Measurements from ENCODE around the gene NRAS.

NRAS gene

DNA sequence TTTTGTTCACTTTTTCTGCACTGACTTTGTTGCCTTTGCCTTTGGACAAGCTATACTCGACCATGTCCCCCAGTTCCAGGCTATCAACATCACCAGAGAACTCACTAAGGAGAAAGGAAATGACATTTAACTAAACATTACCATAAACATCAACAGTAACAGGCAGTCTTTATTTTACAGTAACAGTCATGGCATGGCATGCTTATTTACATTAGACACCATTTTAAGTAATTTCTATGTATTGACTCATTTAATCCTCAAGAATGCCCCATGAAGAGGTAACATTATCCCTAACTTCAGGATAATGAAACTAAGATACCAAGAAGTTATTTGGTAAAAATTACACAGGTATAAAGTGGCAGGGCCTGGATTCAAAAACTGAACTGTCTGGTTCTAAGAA is 8.7 kb upstream of the NRAS start:
- ATAC-seq, result no peak

DNA sequence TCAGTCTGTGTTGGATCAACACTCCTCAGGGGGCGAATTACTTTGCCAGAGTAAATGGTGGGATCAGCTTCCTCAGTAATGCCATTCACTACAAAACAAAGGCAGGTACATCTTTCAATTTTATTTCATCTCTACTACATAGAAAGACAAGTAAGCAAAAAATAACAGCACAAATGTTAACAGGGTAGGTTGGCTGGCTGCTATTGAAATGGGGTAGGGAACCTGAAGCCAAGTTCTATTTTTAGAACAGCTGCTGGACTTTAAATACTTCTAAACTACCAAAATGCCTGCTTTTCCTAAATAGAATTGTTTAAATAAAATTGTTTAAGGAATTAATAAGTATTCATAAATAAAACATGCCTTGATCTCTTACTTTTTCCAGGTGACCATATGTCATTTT is 7.3 kb upstream of the NRAS start:
- ATAC-seq, result no peak

DNA sequence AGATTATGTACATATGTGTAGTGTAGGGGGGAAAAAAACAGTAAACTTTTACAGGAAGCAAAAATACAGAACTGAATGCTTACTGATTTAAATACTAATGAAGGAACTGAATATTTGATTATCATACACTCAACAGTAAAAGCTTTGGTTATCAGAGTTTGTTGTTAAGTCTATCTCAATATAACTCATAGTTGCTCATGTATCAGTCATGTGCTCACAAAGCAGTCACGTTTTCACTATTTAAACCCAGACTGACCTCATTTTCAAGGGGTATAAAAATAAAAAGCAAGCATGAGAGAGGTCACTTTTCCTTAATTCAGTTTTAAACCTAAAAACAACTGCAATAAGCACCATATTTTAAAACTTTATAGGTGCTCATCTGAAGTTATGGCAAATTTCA is 6.9 kb upstream of the NRAS start:
- peak in 1 of 2 donors; percentile 29 for ATAC-seq

DNA sequence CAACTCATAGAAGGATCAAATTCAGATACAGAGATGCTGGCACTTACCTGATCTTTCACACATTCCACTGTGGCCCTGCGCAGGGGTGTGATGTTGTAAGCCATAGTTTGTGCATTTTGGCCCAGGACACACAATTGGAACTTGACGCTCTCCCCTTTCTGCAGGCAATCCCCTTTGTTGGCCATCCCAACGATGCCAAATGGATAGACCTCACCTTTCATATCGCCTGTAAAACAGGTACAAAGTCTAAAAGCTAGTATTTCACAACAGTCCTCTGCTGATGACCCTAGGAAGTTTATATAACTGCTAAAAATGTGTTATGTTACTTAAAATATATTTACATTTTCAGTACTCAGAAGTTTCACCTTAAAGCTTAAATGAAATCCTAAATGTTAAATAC is 3.9 kb upstream of the NRAS start:
- ATAC-seq, result no peak

DNA sequence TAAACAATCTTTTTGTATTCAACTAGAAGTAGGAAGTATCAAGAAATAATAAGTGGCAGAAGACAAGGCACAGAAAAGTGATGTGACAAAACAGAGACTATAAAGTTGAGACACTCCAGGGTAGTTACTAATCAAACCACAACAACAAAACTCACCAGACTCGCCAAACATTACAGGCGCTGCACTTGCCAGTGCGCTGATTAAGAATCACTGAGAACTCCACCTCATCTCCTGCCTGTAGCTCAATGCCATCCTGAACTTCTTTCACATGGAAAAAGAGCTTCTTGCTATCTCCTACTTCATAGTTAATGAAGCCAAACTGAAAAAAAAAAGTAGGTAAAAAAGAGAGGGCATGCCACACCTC is 2.8 kb upstream of the NRAS start:
- ATAC-seq, result peak in 1 of 2 donors; percentile 12

DNA sequence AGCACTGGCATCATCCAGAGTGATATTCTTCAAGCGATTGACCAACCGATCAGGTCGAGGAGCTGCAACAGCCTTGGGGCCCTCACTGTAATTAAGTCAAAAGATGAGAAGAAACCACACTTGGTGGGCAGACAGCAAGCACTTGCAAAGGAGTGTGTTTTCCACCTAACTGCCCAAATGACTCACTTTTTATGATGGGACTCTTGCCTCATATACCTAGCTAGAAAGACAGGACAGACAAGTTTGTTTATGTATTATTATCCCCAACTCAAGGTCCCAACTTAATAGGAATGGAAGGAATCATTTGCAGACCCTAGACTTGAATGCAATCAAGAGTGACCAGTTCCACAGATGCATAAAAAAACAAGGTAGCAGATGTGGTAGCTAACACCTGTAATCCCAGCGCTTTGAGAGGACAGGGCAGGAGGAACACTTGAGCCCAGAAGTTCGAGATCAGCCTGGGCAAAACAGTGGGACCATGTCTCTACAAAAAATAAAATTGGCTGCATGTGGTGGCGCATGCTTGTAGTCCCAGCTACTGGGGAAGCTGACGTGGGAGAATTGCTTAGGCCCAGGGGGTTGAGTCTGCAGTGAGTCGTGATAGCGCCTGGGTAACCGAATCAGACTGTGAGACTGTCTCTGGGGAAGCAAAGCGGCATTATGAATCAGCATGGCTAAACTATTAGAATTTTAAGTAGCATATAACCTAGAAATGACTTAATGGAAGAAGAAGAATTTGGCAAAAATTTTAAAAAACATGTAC is 2.3 kb upstream of the NRAS start:
- ATAC-seq, result peak; percentile 45 to 50

DNA sequence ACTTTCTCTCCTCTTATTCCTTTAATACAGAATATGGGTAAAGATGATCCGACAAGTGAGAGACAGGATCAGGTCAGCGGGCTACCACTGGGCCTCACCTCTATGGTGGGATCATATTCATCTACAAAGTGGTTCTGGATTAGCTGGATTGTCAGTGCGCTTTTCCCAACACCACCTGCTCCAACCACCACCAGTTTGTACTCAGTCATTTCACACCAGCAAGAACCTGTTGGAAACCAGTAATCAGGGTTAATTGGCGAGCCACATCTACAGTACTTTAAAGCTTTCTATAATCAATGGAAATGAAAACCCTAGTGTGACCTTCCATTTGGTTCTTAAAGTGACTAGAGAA is 643 bp downstream of the NRAS start:
- ATAC-seq, result no peak

DNA sequence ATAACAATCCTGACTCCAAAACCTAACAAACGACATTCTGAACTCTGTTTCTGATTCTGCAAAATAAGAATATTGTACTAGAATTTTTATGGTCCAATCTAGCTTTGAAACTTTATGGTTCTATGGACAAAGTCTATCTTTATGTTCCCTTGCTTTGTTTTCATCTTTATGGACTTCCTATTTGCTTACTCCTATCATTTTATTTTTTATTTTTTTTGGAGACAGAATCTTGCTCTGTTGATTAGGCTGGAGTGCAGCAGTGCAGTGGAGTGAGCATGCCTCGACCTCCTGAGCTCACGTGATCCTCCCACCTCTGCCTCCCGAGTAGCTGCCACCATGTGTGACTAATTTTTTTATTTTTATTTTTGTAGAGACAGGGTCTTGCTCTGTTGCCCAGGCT is 3.6 kb downstream of the NRAS start:
- ATAC-seq, result no peak

DNA sequence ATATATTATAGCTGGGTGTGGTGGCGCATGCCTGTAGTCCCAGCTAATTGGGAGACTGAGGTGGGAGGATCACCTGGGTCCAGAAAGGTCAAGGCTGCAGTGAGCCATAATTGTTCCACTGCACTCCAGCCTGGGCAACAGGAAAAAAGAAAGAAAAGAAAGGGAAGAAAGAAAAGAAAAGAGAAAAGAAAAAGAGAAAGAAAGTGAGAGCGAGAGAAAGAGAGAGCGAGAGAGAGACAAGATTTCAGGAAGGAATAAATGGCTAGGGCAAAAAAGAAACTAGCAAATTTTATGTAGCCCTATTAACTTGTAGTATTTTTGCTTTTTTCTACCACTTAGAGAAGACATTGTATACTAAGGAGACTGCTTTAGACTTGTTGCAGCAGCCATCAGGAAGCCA is 6.2 kb downstream of the NRAS start:
- ATAC-seq, result no peak

DNA sequence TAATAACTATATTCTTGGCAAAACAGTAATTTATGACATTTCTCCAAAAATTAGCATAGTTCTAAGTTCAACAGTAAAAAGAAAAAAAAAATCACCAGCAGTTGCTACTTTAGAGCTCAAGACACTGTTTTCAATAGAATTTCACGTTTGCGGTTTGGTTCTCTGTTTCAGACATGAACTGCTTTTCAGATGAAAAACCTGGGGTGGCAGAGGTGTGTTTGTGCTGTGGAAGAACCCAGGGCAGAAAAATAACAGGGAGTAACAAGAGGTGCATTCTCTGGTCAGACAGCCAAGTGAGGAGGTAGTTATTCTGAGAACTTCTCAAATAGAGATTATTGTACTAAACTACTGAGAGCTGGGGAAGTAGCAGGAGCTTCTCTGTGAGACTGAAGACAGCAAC is 9.0 kb downstream of the NRAS start:
- ATAC-seq, result no peak

DNA sequence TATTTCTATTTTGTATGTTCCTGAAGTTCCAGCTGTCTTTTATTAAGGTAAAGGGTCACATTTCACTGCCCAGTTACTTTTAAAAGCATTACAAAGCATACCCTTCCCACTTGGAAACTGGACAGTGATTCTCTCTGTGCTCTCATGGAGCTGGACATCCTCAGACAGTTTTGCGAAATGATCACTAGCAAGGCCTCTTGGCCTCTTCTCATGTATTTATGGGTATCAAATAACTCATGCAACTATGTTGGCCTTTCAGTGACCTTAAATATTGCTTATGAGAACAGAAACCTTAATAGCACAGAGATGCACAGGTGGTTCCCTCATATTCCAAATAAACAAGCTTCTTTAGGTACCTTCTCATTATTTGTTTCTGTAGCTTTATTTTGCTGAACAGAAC is 13.3 kb downstream of the NRAS start:
- ATAC-seq, result no peak

DNA sequence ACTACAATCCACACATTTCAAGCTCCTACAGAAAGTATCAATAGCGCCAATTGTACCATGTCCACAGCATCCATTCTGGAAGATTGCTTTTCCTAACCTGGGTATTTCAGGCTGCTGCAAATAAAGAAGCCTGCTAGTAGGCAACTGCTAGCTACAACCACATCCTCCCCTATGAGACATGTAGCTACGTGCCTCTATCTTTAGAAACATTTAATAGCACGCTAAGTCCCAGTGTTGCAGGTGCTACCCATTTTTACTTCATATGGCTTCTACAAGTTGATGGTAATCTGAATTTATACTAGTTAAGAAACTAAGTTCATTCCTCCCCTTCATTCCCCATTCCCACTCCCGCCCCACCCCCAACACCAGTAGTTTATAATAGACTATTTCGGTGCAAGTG is 13.8 kb downstream of the NRAS start:
- no peak for ATAC-seq

DNA sequence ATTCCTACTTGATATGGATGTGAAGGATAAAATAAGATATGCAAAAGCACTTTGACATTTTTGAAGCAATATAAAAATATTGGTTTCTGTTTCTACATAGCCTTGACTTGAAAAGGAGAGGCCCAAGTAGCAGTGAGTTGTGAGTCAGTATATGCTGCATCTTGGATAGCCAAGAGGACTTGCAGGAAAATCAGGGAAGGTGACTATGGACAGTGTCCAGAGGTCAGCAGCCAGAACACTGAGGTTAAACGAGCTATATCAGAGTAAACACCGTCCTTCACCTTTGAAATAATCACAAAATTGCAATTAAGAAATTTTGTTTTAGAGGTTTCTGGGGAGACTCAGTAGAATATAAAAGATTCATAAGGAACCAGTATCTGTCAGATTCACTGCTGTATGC is 14.6 kb downstream of the NRAS start:
- no peak for ATAC-seq

DNA sequence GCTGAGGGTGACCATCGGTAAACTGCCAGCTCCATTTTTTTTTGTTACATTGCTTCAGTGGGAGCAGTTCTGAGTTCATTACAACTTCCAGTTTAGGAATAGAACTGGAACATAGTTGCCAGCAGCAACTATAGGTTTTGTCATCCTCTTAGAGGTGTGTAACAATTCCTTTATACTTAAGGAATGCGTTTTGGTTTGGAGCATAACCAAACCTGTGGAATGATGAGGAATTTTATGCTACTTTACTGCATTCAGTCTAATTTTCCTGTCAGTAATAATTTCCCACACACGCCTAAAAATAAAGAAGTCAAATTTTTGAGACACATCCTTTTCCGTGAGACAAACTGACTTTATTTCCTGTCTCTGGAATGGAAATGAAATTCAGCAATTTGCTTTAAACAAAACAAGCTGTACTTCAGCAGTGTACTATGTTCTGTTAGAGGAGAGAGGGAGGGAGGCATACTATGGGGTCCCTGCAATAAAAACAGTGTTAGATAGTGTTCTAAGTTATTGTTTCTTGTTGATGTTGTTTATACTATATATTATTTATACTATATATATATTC is 16.5 kb downstream of the NRAS start:
- no peak for ATAC-seq

DNA sequence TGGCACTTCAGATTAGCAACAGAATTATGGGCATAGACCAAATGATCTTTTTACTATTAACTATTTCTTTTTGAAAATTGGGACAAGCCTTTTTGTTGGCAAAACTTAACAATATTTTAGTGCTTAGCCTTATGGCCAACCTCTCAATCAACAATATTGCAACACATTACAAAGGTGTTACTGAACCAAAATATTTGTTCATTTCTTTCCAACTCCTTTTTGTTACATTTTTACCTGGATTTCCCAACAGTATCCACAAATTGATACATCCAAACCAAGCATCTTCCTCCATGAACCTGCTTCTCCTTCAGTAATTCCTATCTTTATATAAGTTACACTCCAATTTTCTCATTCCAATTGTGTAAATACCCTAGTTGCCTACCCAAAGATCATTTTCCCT is 19.8 kb downstream of the NRAS start:
- ATAC-seq, result no peak

DNA sequence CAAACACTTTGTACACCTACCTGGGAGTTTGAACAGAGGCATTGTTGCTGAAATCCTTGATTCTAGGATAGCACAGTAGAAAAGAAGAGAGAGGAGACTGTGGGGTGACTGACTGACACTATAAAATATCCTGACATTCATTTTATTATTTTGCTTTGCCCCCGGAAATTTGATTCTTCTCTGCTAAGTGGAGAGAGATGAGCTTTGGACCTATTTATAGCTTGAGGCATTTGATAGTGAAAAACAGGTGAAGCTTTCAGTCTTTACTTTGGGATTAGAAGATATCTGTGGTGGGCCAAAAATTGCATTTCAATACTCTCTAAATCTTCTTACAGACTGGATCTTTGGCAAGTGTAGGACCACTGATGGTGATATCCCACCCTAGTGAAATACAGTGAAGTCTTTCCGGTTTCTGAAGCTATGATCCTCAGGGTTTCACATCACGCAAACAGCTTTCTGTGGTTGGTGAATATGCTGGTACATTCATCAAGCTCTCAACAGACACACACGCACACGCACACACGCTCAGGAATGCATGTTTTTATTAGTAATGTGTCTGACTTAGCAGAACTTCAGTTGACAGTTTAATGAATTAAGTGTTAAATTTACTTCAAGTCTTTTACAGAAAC is 21.0 kb downstream of the NRAS start, which contains the start of gene AMPD1:
TSS of gene AMPD1 (minus strand) at position 117 of the 629 bp plus-strand sequence. CDS start at position 42, 75 bp downstream.
- ATAC-seq, result no peak

DNA sequence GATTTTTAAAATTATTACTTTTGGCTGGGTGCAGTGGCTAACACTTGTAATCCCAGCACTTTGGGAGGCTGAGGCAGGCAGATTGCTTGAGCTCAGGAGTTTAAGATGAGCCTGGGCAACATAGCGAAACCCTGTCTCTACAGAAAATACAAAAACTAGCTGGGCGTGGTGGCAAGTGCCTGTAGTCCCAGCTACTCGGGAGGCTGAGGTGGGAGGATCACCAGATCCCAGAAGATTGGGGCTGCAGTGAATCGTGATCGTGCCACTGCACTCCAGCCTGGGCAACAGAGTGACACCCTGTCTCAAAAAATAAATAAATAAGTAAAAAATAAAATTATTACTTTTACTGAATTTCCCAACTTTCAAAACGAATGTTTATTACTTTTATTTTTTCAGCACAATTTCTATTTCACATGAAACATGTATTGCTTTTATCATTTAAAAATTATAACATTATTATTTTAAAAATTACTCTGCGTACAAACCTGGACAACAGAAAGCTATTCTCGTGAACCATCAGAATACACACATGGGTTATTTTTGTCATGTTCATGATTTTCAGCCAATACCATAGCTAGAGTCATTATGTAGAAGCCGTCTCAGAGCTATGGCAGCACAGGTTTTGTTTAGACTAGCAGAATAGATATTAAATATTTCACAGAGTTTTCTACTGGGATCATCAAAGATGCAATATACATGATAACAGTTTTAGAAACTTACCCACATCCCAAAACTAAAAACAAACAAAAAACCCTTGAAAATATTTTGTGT is 21.8 kb downstream of the NRAS start:
- ATAC-seq, result no peak

DNA sequence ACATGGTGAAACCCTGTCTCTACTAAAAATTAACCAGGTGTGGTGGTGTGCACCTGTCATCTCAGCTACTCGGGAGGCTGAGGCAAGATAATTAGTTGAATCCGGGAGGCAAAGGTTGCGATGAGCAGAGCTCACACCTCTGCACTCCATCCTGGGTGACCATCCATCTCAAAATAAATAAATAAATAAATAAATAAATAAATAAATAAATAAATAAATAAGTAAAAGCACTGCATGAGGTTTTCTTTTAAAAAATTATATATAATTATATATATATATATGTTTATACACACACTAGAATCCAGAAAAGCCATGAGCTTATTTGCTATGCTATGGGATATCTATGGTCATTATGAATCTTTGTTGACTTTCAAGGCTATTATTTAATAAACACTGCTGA is 23.6 kb downstream of the NRAS start:
- ATAC-seq, result no peak

DNA sequence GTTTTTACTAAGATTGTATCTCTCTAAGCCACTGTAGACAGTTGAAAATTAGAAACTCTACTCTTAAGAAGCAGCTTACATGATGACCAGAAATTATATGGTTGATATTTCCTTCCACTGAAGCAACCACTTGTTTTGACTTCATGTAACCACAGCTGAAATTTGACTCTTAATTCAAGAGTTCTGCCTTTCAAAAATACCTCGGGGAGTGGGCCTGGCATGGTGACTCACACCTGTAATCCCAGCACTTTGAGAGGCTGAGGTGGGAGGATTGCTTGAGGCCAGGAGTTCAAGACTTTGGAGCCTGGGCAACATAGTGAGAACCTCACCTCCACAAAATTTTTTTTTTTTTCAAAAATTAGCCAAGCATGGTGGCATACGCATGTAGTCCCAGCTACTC is 25.5 kb downstream of the NRAS start:
- ATAC-seq, result no peak

DNA sequence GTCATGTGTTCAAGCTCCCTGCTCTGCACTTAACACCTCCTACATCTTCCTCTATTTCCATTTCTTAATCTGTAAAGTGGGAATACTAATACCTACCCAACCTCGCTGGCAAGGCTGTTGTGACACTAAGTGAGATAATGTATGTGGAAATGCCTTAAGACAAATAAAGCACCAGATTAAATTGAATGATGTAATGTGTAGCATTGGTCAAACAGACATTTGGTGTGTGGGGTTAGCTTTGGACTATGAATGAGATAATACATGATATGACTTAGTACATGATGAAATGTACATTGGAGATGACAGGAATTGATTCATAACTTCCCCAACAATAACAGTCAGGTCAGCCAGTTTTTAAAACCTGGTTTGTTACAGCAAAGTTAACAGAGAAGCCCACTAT is 26.4 kb downstream of the NRAS start:
- no peak for ATAC-seq

DNA sequence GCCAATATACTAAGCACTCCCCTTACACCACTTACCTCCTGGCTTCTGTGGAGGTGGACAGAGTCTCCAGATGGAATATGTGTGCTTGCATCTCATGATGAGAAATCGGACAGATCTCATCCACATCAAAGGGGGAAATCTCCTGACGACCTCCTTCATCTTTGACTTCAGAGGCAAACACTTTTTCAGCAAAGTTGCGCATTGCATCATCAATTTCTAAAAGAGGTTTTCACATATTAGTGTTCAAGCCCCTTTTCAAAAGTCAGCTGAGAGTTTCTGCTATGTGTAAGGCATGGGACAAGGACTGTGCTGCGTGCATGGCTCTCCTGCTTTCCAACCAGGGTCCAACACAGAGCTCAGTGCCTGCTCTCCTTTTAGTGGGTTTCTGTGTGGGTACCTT is 28.0 kb downstream of the NRAS start:
- ATAC-seq, result no peak

DNA sequence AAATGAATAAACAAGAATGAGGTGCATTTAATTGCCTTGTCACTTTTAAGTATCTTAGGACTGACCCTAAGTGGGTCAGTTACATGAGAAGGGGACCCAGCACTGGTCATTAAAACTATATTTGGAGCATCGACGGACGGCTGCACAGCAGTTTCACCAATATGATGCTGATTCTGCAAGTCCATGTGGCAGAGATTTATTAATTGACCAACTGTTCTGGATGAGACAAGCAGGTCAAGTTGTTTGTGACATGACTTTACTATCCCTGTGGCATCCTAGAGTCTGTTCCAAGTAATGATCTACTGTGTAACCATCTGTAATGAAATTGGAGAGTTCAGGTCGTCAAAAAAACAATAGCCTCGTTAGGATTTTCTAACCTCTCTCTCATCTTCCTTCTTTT is 30.7 kb downstream of the NRAS start:
- no peak for ATAC-seq

DNA sequence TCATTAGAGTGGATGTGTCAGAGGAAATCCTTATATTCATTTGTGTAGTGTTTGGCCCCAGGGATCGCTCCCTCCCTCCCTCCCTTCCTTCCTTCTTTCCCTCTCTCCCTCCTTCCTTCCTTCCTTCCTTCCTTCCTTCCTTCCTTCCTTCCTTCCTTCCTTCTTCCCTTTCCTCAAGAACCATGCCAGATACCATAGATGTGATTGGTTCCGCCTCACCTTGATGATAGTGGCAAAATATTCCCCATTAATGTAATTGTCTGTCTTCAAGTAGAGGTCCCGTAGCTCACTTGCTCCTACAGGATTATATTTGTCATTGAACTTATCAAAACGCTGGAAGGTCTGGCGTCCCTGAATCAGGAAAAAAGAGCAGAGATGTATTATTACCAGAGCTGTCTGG is 38.9 kb downstream of the NRAS start:
- no peak for ATAC-seq

DNA sequence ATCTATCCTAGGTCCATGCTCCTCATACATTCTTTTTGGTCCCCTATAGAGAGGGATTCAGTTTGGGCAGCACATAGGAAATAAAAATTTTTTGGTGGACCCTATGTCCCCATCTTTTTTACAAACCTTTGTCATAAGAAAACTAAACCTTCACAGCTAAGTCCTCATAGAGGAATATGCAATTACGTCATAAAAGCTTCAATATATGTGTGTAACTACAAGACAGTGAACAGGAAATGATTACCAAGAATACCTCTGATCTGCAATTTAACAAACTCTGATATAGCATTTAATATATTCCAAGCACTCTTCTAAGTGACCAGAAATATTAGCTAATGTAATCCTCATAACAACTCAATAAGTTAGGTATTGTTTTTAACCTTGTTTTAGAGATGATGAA is 40.5 kb downstream of the NRAS start:
- no peak for ATAC-seq

Data from activated CD4-positive, CD25-positive, alpha-beta regulatory T cell treated with anti-CD3 and anti-CD28 coated beads, Interleukin-2, amount 50 U/mL, for 24 hours (primary cell).